Gastroesophageal sphincter (tissue), 4 donors: ENCODE results near the gene ATP1B4. TPM values are rescaled to one million over a fixed set of nuclear protein-coding genes. Genes with fewer than 3 reads are reported as not detected.

Source experiments
- ATAC-seq: fragments of 150-250 bp; one replicate; pipeline ENCODE4 v1.9.1; 2016; ENCODE audit warnings: mild to moderate bottlenecking, moderate library complexity
- H3K27ac ChIP-seq, 4 donors: fragments of 200-600 bp; sonication (generic) in 3 of 4; 1 replicate in 3 of 4; 2 replicates in 1 of 4; pipeline ENCODE4 v1.5.1; 2016 to 2019
- H3K27me3 ChIP-seq: fragments of 200-600 bp; sonication (generic); one replicate; pipeline ENCODE4 v1.5.1; 2019
- H3K36me3 ChIP-seq, 2 donors: fragments of 200-600 bp; sonication (generic); one replicate each; pipeline ENCODE4 v1.5.1; 2019; ENCODE audit warnings: control low read depth in 1 of 2
- H3K4me1 ChIP-seq, 3 donors: fragments of 200-600 bp; sonication (generic); 1 replicate in 2 of 3; 2 replicates in 1 of 3; pipeline ENCODE4 v1.5.1; 2016 to 2019; ENCODE audit warnings: control low read depth in 2 of 3
- H3K4me3 ChIP-seq, 2 donors: fragments of 200-600 bp; sonication (generic); one replicate each; pipeline ENCODE4 v1.5.1; 2019; ENCODE audit warnings: mild to moderate bottlenecking in 1 of 2, moderate library complexity in 1 of 2
- H3K9me3 ChIP-seq, 3 donors: fragments of 200-600 bp; sonication (generic); one replicate each; pipeline ENCODE4 v1.5.1; 2017 to 2019; ENCODE audit warnings: control low read depth in 2 of 3
- CTCF ChIP-seq, 4 experiments: fragments of 200-600 bp in 2 of 4; fragments of 450-650 bp in 2 of 4; sonication (generic) in 1 of 4; IDR thresholded peaks; one replicate each; pipeline ENCODE4 v1.5.1; 2017 to 2019; ENCODE audit warnings: antibody characterized with exemption in 4 of 4, mild to moderate bottlenecking in 2 of 4, moderate library complexity in 2 of 4
- EP300 ChIP-seq: sonication (generic); formaldehyde crosslinking; IDR thresholded peaks from one replicate; pipeline ENCODE4 v1.6.1; 2017; ENCODE audit warnings: antibody characterized with exemption, mild to moderate bottlenecking
- POLR2A ChIP-seq, 2 donors: fragments of 450-650 bp; IDR thresholded peaks; one replicate each; pipeline ENCODE4 v1.6.1; 2017; ENCODE audit warnings: antibody characterized with exemption in 2 of 2, mild to moderate bottlenecking in 2 of 2, moderate library complexity in 1 of 2
- POLR2AphosphoS5 ChIP-seq: sonication (generic); formaldehyde crosslinking; IDR thresholded peaks from one replicate; pipeline ENCODE4 v1.6.1; 2017; ENCODE audit warnings: antibody characterized with exemption
- WGBS, 2 donors: methylation state at CpG; one replicate each; pipeline ENCODE4 v1.1.5; 2018; ENCODE audit warnings: low coverage in 1 of 2; 5-methylcytosine and 5-hydroxymethylcytosine counted together
- total RNA-seq, 4 donors: library from RNA; depleted of rRNA; stranded (reverse); fragments of >200 nt; gene quantifications; one replicate each; pipeline ENCODE4 v1.1.0, GENCODE V29; 2016

The ATP1B4 gene
- total RNA-seq, 4 donors from 2014 or later, result not detected

DNA sequence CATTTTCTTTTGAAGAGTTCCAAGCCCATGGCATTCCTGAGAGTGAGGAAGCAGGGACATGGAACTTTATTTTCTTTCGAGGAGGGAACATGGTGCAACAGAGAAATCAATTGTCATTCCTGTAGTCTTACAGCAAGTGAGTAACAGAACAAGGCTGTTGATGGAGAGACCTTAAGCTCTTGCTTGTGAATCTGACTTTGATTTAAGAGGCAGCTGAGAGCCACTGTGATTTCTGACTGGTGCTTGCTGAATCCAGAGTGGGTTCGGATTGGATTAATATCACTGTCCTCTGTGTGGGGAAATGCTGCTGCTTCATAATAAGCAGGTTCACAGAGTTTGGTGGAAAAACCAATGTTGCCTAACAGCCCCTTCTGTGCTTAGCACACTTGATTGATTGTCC lies 4.7 kb upstream of the ATP1B4 start:
- H3K27ac ChIP-seq, result no peak overlapping the region
- no peaks in the 10 kb centered on the region for H3K27me3 ChIP-seq
- H3K9me3 ChIP-seq, result no peaks in the 10 kb centered on the region
- no peak for ATAC-seq
- TF ChIP-seq CTCF (IDR thresholded peaks at IDR 0.05), result no peak
- TF ChIP-seq EP300, result no peak
- TF ChIP-seq POLR2A (IDR thresholded peaks at IDR 0.05), result no peak
- no peak for TF ChIP-seq POLR2AphosphoS5
- 40 to 60% methylated on average over 1 of the region's 2 CpGs for WGBS, 2 donors
- no peak overlapping the region for H3K4me3 ChIP-seq
- no peaks in the 10 kb centered on the region for H3K4me1 ChIP-seq
- no peaks in the 10 kb centered on the region for H3K36me3 ChIP-seq

DNA sequence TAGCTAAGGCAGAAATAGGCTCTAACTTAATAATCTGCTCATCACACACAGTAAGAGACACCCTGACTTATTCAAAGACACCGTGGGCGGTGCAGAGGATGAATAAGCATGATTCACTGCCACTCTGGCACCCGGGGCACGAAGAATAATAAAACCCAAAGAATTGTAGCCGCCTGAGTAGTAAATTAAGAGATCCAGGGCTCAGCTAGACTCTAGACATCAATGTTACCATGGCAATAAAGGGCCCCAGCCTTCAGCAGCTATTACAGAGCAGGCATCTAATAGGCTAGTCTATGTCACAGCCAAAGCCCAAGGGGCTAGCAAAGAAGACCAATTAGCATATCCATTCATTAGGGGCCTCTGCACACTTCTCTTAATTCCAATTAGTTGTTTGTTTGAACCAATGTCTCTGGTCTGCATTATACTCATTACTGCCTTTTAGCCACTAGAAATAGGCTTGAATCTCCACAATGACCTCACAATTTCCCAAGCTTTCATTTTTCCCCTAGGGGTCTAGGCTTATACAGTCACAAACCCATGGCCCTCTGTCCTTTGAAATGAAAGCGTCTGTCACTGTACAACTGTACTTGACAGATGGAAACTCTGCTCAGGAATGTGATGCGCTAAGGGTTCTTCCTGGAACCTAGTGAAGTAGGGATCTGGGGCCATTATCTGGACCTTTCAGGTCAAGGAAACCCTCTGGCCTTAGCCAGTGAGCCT lies 3.0 kb upstream of the ATP1B4 start:
- Histone ChIP-seq H3K4me3 (no peak overlapping the region), H3K27me3 (no peaks in the 10 kb centered on the region), H3K27ac (no peak overlapping the region), H3K9me3 (no peaks in the 10 kb centered on the region), H3K36me3 (no peaks in the 10 kb centered on the region), H3K4me1 (no peaks in the 10 kb centered on the region)
- ATAC-seq, result no peak
- 67 to 86% methylated on average over 1 to 5 of the region's 7 CpGs for WGBS, 2 donors
- TF ChIP-seq POLR2A (IDR thresholded peaks at IDR 0.05) (no peak), CTCF (IDR thresholded peaks at IDR 0.05) (no peak), EP300 (no peak), POLR2AphosphoS5 (no peak)

DNA sequence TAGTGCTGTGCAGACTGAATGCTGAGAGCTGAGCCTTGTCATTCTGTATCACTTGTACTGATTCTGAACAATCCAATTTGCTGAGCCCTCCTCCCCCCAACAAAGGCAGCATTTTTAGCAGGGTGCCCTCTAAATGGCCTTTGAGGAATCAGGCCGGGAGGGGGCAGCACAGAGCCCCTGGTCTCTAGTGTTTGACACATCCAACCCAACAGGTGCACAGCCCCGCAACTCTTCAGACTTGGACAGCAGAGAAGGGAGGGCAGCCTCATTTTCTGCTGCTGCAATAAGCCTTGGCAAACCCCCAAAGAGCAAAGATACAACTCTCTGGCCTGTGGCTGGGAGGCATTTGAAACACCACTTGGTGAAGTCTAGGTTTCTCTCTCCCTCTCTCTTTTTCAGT lies 3.4 kb downstream of the ATP1B4 start:
- Histone ChIP-seq H3K4me3 (no peak overlapping the region), H3K36me3 (no peaks in the 10 kb centered on the region), H3K9me3 (no peaks in the 10 kb centered on the region), H3K27me3 (no peaks in the 10 kb centered on the region), H3K27ac (no peak overlapping the region), H3K4me1 (no peaks in the 10 kb centered on the region)
- TF ChIP-seq POLR2AphosphoS5, result no peak
- TF ChIP-seq CTCF (IDR thresholded peaks at IDR 0.05), result peak in 1 of 4 experiments; percentile 38
- WGBS, 2 donors, result no CpG with 5 or more reads among the region's 2 CpGs
- no peak for ATAC-seq

DNA sequence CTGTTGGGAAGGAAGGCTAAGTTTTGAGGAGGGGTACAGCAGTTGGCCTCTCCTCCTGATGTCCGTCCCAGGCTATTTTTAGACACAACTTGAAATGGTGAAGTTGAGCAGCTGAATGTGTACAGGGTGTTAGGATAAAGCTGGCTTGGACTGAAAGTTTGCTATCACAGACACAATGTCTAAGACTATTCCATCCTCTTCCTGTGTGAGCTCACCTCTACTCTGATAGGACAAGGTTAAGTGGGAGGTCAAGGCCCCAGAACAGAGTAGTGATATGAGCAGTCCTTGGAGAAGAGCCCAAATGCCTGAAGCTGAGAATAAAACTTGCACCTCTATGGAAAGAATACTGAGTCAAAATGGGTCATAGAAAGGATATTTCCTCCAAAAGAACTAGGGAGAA lies 4.1 kb downstream of the ATP1B4 start:
- H3K27ac ChIP-seq, result no peak overlapping the region
- no peak for ATAC-seq
- no CpG with 5 or more reads among the region's 1 CpG for WGBS, 2 donors
- no peaks in the 10 kb centered on the region for H3K36me3 ChIP-seq
- TF ChIP-seq POLR2AphosphoS5 (no peak), POLR2A (IDR thresholded peaks at IDR 0.05) (no peak), EP300 (no peak), CTCF (IDR thresholded peaks at IDR 0.05) (no peak)
- H3K27me3 ChIP-seq, result no peaks in the 10 kb centered on the region
- no peaks in the 10 kb centered on the region for H3K9me3 ChIP-seq
- H3K4me3 ChIP-seq, result no peak overlapping the region
- no peaks in the 10 kb centered on the region for H3K4me1 ChIP-seq

DNA sequence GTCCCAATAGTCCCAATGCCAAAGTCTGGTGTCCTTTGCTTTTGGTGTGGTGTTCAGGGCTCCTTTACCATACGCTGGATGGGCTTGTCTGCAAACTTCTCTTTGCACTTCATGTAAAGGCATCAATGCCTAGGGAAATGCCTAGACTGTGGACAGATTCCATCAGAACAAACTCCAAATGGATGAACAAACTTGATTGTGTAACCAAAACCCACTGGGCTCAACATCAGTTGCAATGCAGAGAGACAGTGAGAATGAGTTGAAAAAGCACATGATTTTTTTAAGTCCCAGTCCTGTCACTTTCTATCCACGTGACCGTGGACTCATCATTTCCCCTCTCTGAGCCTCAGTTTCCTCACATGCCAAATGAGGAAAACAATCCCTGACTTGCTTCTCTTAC lies 4.9 kb downstream of the ATP1B4 start:
- H3K36me3 ChIP-seq, result no peaks in the 10 kb centered on the region
- H3K4me1 ChIP-seq, result no peaks in the 10 kb centered on the region
- H3K27ac ChIP-seq, result no peak overlapping the region
- H3K4me3 ChIP-seq, result no peak overlapping the region
- no peaks in the 10 kb centered on the region for H3K27me3 ChIP-seq
- TF ChIP-seq EP300 (no peak), POLR2AphosphoS5 (no peak), POLR2A (IDR thresholded peaks at IDR 0.05) (no peak), CTCF (IDR thresholded peaks at IDR 0.05) (no peak)
- H3K9me3 ChIP-seq, result no peaks in the 10 kb centered on the region
- WGBS, 2 donors, result 69% methylated on average over 3 of the region's 3 CpGs; no CpG with 5 or more reads in 1 of the 2 donors
- no peak for ATAC-seq
